ENCODE data around the gene PLS1. TPM values are rescaled to one million over a fixed set of nuclear protein-coding genes. Genes with fewer than 3 reads are reported as not detected.
"Not testable (repeated sequence)": the region's sequence is repeated elsewhere in the genome, so short reads cannot be mapped to it uniquely, and the experiment has no call there.

The PLS1 gene
- polyA plus RNA-seq, 1 experiment, result 0.23 TPM

- peaks cover 2% of the 10 kb centered on the region for H3K36me3 ChIP-seq (ENCODE audit: control insufficient read depth, insufficient read depth, low read length)
- no peak for TF ChIP-seq CTCF (IDR thresholded peaks at IDR 0.05; ENCODE audit: insufficient read depth, low read depth, low read length)
- H3K4me3 ChIP-seq (ENCODE audit: low read depth, low read length), result no peak overlapping the region
- ChIA-PET CTCF (no interaction called here), POLR2A (no interaction called here)
- no peak for DNase-seq (ENCODE audit: low read depth)
- no peaks in the 10 kb centered on the region for H3K27me3 ChIP-seq (ENCODE audit: control insufficient read depth, insufficient read depth, low read length)
These were observed 32.6 kb upstream of the PLS1 start for GRCh38 chr3:142563496-142563997.

DNA sequence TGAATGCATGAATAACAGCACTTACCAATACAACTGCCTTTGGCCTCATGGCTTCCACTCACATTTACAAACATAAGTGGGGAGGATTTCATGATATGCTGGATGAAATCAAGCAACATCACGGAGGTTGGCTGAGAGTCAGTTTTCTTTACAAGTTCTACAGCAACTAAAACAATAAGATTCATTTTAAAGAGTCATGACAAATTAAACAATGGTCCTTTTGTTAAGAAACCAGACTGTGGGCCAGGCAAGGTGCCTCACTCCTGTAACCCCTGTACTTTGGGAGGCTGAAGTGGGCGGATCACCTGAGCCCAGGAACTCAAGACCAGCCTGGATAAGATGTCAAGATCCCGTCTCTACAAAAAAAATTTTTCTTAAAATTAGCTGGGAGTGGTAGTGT is 30.1 kb upstream of the PLS1 start:
- CTCF ChIA-PET, result interaction anchor here (0.6 kb wide), 1 partner anchor 209 kb away, joined by 4 read pairs; no protein-coding TSS in a partner anchor
- POLR2A ChIA-PET, result no interaction called here
- peaks cover 2% of the 10 kb centered on the region for H3K36me3 ChIP-seq (ENCODE audit: control insufficient read depth, insufficient read depth, low read length)

DNA sequence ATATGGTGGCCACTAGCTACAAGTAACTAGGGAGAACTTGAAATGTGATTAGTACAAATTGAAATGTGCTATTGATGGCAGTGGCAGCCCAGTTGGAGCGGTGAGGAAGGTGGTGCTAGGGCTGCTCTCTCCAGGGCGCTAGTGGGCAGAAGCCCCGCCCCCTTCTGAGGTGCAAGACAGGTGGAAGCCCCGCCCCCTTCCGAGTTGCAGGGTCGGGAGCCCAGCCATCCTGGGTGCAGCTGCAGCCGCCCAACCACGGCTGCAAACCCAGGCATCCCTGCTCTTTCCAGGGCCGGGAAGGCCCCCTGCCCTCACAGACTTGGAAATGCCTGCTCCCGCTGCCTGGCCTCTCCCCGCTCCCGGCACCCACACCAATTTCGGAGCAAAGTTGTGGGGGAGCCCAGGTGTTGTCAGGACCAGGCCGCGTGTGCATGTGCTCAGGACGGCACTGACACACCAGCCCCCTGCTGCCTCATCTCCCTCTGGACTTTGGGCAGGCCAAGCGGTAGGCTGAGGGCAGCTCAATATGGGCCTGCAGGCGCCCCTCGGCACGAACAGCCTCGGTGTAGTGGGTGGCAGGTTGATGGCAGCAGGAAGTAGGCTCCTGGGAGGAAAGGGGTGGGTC is 27.7 kb upstream of the PLS1 start:
- peaks cover 2% of the 10 kb centered on the region; the same call in 1 of the 2 replicates for H3K36me3 ChIP-seq (ENCODE audit: control insufficient read depth, insufficient read depth, low read length)
- TF ChIP-seq CTCF (IDR thresholded peaks at IDR 0.05; ENCODE audit: insufficient read depth, low read depth, low read length), result no peak
- ChIA-PET CTCF (no interaction called here), POLR2A (no interaction called here)
- H3K4me3 ChIP-seq (ENCODE audit: low read depth, low read length), result no peak overlapping the region
- DNase-seq (ENCODE audit: low read depth), result no peak
- no peaks in the 10 kb centered on the region for H3K27me3 ChIP-seq (ENCODE audit: control insufficient read depth, insufficient read depth, low read length)

More for the DNA sequence above, 30.1 kb upstream of the PLS1 start:
- no peak for DNase-seq (ENCODE audit: low read depth)
- TF ChIP-seq CTCF (IDR thresholded peaks at IDR 0.05; ENCODE audit: insufficient read depth, low read depth, low read length), result no peak
- H3K4me3 ChIP-seq (ENCODE audit: low read depth, low read length), result no peak overlapping the region
- no peaks in the 10 kb centered on the region for H3K27me3 ChIP-seq (ENCODE audit: control insufficient read depth, insufficient read depth, low read length)

- H3K4me3 ChIP-seq (ENCODE audit: low read depth, low read length); POLR2A ChIA-PET; CTCF ChIA-PET; H3K36me3 ChIP-seq (ENCODE audit: control insufficient read depth, insufficient read depth, low read length); H3K27me3 ChIP-seq (ENCODE audit: control insufficient read depth, insufficient read depth, low read length); DNase-seq (ENCODE audit: low read depth): not testable (repeated sequence)
These were observed 26.8 kb upstream of the PLS1 start for GRCh38 chr3:142569422-142569821.

DNA sequence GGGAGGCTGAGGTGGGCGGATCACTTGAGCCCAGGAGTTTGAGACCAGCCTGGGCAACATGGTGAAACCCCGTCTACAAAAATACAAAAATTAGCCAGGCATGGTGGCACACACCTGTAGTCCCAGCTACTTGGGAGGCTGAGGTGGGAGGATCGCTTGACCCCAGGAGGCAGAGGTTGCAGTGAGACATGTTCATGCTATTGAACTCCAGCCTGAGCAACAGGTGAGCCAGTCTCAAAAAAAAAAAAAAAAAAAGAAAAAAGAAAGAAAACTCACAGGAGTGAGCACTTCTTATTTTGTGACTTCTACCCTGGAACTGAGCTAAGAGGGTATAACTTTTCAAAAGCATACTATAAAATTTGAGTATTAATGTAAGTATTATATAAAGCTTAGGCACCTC is 22.0 kb upstream of the PLS1 start:
- DNase-seq (ENCODE audit: low read depth); H3K36me3 ChIP-seq (ENCODE audit: control insufficient read depth, insufficient read depth, low read length); CTCF ChIA-PET; POLR2A ChIA-PET; H3K27me3 ChIP-seq (ENCODE audit: control insufficient read depth, insufficient read depth, low read length); H3K4me3 ChIP-seq (ENCODE audit: low read depth, low read length): not testable (repeated sequence)

DNA sequence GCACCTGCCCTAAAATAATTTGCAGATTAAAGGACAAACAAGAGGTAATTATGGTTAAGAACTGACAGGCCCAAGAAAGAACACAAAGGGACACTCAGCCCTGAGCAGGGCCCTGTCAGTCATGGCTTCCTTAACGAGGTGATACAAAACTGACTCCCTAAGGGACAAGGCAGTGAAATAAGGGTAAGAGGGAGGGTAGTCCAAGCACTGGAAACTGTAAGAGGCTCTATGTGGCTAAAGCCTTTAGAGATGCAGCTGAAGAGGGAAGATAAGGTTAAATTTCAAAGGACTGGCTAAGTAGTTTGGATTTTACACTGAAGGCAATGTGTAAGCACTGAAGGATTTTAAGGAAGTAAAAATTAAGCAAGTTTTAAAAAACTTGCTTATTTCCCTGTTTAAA is 21.5 kb upstream of the PLS1 start:
- Histone ChIP-seq H3K36me3 (ENCODE audit: control insufficient read depth, insufficient read depth, low read length) (no peaks in the 10 kb centered on the region), H3K27me3 (ENCODE audit: control insufficient read depth, insufficient read depth, low read length) (no peaks in the 10 kb centered on the region), H3K4me3 (ENCODE audit: low read depth, low read length) (no peak overlapping the region)
- POLR2A ChIA-PET, result no interaction called here
- no peak for DNase-seq (ENCODE audit: low read depth)
- CTCF ChIA-PET, result no interaction called here
- no peak for TF ChIP-seq CTCF (IDR thresholded peaks at IDR 0.05; ENCODE audit: insufficient read depth, low read depth, low read length)

Data from BJ (cell line).